GM12873 (cell line): Measurements from ENCODE around the gene FAM107B.

Experiments used
- TF ChIP-seq, protein P1 (sequence below): IDR thresholded peaks from 2 replicates; pipeline ENCODE4 v1.5.1; 2012; ENCODE audit warnings: low read depth, mild to moderate bottlenecking, moderate library complexity, low read length, control low read depth; ENCODE audit not compliant: insufficient read depth; ENCODE audit errors: missing control alignments

FAM107B gene

GRCh38 chr10:14757986-14758385, 16.7 kb downstream of the FAM107B start:
- TF ChIP-seq, protein P1, sequence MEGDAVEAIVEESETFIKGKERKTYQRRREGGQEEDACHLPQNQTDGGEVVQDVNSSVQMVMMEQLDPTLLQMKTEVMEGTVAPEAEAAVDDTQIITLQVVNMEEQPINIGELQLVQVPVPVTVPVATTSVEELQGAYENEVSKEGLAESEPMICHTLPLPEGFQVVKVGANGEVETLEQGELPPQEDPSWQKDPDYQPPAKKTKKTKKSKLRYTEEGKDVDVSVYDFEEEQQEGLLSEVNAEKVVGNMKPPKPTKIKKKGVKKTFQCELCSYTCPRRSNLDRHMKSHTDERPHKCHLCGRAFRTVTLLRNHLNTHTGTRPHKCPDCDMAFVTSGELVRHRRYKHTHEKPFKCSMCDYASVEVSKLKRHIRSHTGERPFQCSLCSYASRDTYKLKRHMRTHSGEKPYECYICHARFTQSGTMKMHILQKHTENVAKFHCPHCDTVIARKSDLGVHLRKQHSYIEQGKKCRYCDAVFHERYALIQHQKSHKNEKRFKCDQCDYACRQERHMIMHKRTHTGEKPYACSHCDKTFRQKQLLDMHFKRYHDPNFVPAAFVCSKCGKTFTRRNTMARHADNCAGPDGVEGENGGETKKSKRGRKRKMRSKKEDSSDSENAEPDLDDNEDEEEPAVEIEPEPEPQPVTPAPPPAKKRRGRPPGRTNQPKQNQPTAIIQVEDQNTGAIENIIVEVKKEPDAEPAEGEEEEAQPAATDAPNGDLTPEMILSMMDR, result no peak

GRCh38 chr10:14757394-14757793, 17.3 kb downstream of the FAM107B start:
- TF ChIP-seq, protein P1, result no peak

DNA sequence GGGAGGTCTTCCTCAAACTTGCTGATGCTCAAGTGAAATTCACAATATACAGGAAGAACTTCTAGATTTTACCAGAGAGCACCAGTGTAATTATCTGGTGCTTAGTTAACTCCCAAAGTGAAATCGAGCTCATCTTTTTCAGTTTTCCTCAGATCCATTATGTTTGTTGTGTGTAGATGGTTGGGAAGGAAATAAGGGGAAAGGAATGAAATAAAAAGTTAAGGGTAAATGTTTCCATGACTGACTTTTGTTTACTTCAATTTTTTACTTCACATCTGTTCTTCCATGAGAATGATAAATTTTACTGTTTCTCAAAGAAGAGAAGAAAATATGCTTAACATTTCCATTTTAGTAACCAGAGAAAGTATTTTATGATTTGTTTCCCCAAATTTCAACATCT, 21.3 kb downstream of the FAM107B start:
- TF ChIP-seq, protein P1, result no peak

DNA sequence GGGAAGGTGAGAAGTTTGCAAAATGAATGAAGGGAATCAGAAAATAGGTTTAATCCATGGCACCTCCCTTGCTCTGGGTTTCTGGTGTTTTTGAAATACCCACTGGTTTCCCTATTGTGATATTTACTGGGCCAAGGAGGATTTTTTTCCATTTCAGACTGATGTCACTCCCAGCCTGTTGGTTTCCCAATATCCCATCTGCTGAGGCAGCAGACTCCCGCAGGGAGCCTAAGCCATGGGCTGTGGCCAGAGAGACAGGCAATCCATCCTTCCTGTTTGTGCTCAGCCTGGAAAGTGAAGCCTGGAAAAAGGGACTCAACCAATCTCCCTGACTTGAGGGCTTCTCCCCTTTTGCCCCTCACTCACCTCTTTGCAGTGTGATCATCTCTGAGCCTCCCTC, 22.8 kb downstream of the FAM107B start:
- TF ChIP-seq, protein P1, result no peak

DNA sequence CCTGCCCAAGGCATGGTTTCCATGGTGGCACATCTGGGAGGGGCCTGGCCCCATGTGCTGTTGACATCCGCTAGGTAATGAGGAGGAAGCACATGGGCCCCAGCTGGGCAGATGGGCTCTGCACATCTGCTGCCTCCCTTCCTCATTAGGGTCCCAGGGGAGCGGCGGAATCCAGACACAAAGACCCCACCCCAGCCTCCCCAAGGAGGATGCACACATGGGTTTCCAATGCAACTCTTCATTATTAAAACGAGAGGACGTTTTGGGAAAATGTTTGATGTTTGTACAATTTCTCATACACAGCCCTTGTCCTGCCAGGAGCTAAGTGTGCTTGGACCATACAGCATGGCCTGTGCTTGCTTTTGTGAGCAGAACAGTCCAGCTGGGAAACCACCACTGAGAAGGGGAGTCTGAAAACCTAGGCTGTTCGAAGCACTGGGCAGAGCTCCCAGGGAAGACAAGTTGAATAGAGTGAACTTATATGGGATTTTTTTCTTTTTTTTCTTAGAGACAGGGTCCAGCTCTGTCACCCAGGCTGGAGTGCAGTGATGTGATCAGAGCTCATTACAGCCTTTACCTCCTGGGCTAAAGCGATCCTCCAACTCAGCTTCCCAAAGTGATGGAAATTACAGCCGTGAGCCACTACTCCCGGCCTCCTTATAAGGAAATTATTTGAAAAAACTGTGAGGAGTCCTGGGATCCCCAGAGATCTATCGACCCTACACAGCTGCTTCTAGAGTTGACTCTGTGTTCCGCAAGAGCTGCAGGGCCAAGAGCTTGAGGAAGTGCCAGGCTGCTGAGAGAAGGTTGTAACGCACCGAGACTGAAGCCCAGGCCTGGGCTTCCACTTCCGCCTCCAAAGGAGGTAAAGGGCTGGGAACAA, 23.4 kb downstream of the FAM107B start:
- TF ChIP-seq, protein P1, result no peak

DNA sequence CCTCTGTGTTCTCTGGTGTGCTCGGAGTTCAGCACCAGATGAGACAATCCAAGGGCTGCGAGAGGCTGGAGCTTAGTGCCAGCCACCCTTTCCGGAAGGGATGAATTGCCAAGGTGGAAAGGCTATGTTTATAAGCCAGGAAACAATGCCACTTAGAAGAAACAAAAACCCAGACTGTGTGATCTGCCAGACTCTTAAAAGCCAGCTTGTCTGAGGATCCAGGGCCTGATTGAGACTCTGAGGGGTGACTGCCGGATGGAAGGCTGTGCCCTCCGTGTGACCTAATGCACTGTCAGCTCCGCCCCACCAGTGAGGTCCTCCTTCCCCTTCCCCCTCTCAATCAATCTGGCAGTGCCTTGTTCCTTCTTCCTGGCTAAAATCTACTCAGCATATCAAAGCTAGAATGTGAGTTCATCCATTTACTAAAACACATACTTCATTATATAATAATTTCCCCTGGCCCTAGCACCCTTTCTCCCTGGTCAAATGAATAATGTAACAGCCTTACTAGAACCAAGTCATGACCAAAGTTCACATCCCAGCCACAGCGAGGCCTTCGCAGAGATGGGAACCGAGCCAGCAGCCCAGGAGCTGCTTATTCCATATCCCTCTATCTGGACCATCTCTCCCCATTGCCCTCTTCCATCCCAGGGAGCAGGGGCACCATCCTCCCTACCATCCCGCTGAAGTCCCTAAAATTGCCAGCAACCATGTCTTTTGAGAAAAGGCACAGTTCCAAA, 25.5 kb downstream of the FAM107B start:
- TF ChIP-seq, protein P1, result no peak

- TF ChIP-seq, protein P1, result no peak
Observed at GRCh38 chr10:14748441-14748840, 26.3 kb downstream of the FAM107B start.
